Motor neuron (in vitro differentiated cells): ENCODE results near the gene RPS6KA3. TPM values are rescaled to one million over a fixed set of nuclear protein-coding genes. Genes with fewer than 3 reads are reported as not detected.
"Not testable (repeated sequence)": the region's sequence is repeated elsewhere in the genome, so short reads cannot be mapped to it uniquely, and the experiment has no call there.

Experiments
- ATAC-seq, 8 experiments: fragments of 200-7000 bp; cut with Tn5 transposase; replicated peaks in 6 of 8; 2 replicates each; pipeline ENCODE4 v1.8.0; 2021; ENCODE audit warnings: mild to moderate bottlenecking in 8 of 8, moderate library complexity in 8 of 8
- H3K27ac ChIP-seq, 2 donors: fragments of 250-450 bp; sonication (Bioruptor Pico); 2 replicates each; pipeline ENCODE4 v1.9.0; 2021; ENCODE audit warnings: antibody characterized with exemption in 2 of 2, mild to moderate bottlenecking in 2 of 2, moderate library complexity in 1 of 2
- H3K4me1 ChIP-seq, 2 donors: fragments of 250-450 bp; sonication (Bioruptor Pico); replicated peaks in 1 of 2; 2 replicates each; pipeline ENCODE4 v1.6.1; 2021; ENCODE audit warnings: antibody characterized with exemption in 2 of 2, mild to moderate bottlenecking in 2 of 2, moderate library complexity in 1 of 2
- H3K4me3 ChIP-seq, 5 donors: fragments of 250-450 bp; sonication (Bioruptor Pico); 2 replicates each; pipeline ENCODE4 v1.9.0; 2021; ENCODE audit warnings: antibody characterized with exemption in 5 of 5, mild to moderate bottlenecking in 5 of 5, moderate library complexity in 4 of 5
- WGBS, 10 experiments: fragments of 450-650 bp; shearing (Covaris generic); methylation state at CpG; one replicate each; pipeline ENCODE4 v1.0.0; 2022; 5-methylcytosine and 5-hydroxymethylcytosine counted together
- in situ Hi-C, 9 experiments: fragments of 400-800 bp; cut with MboI; loops; one replicate each; pipeline ENCODE4 v1.15.0; 2021; ENCODE audit warnings: low sequenced_read_pairs in 9 of 9, low pct_unique_long_range_greater_than_20kb in 2 of 9; ENCODE audit not compliant: unreplicated experiment in 9 of 9
- total RNA-seq, 8 experiments: library from RNA; unstranded; fragments of 300-600 nt; gene quantifications; 2 replicates each; pipeline versions ENCODE4 v1.2.3 to v1.2.4, GENCODE V29; 2022

RPS6KA3 gene
- total RNA-seq, 8 experiments from 2014 or later = 9.1 to 38.7 (median 18.2) TPM

DNA sequence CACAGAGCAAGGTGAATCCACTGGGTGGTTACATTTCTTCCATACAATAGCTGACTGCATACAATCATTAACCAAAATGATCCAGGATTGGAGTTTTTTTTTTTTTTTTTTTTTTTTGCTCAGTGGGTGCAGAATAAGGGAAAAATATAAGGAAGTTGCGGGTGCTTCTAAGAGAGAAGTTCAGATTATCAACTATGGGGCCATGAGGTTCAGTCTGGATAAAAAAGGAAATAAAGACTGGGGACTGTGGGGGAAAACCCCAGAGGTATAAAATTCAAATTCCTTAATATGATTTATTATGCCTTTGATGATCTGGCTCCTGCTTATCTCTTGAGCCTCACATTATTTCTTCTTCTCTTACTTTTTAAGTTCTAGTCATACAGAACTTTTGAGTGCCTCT is 119.1 kb downstream of the RPS6KA3 start:
- in situ Hi-C loops = no loop called here
- WGBS, 10 experiments = 75 to 100% (median 100%) methylated on average over 1 of the region's 1 CpG; no CpG with 5 or more reads in 7 of the 10 experiments
- Histone ChIP-seq H3K4me3 (no peak overlapping the region), H3K27ac (no peak overlapping the region), H3K4me1 (peaks cover 0 to 2% of the 10 kb centered on the region in 2 donors)
- ATAC-seq = no peak

DNA sequence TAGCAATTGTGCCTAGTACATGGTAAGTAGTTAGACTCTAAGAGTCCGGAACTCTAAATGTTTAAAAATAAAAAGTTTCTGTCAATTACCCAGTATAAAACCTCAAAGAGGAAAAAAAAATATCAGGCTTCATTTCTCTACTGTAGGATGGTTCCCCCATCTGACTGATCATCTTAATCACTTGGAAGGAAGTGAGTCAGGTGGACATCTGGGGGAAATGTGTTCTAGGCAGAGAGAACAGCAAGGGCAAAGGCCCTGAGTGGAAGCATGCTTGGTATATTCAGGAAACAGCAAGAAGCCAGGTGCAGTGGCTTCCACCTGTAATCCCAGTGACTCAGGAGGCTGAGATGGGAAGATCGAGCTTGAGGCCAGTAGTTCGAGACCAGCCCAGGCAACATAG is 122.2 kb downstream of the RPS6KA3 start:
- in situ Hi-C loops = no loop called here
- 80 to 100% (median 87%) methylated on average over 1 to 2 of the region's 3 CpGs; no CpG with 5 or more reads in 6 of the 10 experiments for WGBS, 10 experiments

DNA sequence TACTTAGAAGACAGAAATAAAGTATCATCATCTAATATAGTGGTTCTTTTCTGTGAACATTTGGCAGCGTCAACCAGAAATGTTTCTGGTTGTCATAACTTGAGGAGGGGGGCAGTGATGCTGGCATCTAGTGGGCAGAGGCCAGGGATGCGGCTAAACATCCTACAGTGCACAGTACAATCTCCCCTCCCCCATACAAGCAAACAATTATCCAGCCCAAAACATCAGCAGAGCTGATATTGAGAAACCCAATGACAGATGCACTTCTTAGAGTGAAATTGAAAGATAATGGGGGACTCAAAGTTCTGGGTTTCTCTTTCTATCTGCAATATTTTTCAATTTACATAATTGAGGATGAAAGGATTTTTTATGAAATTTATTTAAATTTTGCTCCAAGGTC is 123.1 kb downstream of the RPS6KA3 start:
- Histone ChIP-seq H3K27ac (no peak overlapping the region), H3K4me1 (peaks cover 5 to 6% of the 10 kb centered on the region in 2 donors), H3K4me3 (no peak overlapping the region)
- ATAC-seq = no peak
- in situ Hi-C loops = no loop called here
- 68 to 100% methylated on average over 1 to 2 of the region's 2 CpGs; no CpG with 5 or more reads in 8 of the 10 experiments for WGBS, 10 experiments

More for the DNA sequence above, 122.2 kb downstream of the RPS6KA3 start:
- ATAC-seq = no peak
- Histone ChIP-seq H3K4me3 (no peak overlapping the region), H3K27ac (no peak overlapping the region), H3K4me1 (peaks cover 4 to 5% of the 10 kb centered on the region in 2 donors)

DNA sequence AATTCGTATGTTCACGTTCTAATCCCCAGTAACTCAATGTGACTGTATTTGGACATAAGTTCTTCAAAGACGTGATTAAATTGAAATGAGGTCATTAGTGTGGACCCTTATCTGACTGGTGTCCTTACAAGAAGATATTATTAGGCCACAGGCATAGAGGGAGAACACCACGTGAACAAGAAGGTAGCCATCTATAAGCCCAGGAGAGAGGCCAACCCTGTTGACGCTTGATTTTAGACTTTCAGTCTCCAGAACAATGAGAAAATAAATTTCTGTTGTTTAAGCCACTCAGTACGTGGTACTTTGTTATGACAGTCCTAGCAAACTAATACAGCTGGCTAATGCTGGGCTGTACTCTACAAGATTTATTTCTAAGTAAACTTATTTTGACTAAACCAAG is 123.6 kb downstream of the RPS6KA3 start:
- no peak for ATAC-seq
- in situ Hi-C loops = no loop called here
- Histone ChIP-seq H3K4me3 (no peak overlapping the region), H3K4me1 (peaks cover 5 to 6% of the 10 kb centered on the region in 2 donors), H3K27ac (no peak overlapping the region)
- 34 to 100% (median 76%) methylated on average over 1 to 6 of the region's 6 CpGs; no CpG with 5 or more reads in 6 of the 10 experiments for WGBS, 10 experiments

DNA sequence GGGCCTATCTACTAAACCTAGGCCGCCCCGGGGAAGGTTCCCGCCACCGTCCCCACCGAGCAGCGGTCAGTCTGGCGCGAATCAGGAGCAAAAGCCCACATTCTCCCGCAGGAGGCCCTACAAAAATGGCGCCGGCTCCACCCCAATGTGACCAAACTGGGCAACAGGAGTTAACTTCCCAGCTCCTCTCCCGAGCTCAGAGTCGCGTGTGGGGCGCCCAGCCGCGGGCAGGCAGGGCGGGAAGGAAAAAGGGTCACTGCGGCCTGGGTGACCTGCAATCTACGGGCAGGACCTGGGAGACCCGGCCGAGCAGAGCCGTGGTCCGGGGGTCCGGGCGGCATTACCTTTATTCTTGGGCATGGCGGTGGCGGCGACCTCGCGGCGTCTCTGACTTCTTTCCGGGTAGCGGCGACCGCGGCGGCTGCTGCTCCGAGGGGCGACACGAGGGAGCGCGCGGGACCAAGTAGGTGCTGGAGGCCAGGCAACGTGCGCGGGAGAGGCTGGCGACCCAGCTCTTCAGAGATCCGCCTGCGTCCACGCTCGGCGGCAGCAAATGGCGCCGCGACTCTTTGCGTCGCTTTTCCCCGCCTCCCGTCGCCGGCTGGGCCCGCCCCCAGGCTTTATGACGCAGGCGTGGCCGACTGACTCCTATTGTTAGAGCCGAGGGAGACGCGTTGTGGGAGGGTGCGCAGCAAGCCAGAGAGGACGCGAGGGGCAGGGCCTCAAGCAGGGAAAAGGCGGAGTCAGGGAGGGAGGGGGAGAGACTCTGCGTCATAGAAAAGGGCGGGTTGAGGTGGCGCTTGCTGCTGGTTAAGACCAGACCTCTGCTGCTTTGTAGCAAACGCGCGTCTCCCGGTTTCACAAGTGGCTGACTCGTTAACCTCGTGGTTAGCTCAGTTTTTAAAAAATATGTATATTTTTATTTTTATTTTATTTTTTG is 125.2 kb downstream of the RPS6KA3 start, which contains the start of gene EIF1AX:
Gene EIF1AX, minus strand, starts transcription at position 558 of the 940 bp plus-strand sequence. Its CDS starts 198 bp downstream, at position 360.
- H3K4me3 ChIP-seq = peak within 1 kb of the TSS; percentile 64 to 97 (median 92)
- peaks cover 5 to 6% of the 10 kb centered on the region in 2 donors for H3K4me1 ChIP-seq
- peak within 1 kb of the TSS; percentile 82 to 89 for H3K27ac ChIP-seq
- in situ Hi-C loops = no loop called here
- ATAC-seq = peak; percentile 94 to 99 (median 98)
- WGBS, 10 experiments = 10% methylated on average over 2 of the region's 82 CpGs; no CpG with 5 or more reads in 9 of the 10 experiments

DNA sequence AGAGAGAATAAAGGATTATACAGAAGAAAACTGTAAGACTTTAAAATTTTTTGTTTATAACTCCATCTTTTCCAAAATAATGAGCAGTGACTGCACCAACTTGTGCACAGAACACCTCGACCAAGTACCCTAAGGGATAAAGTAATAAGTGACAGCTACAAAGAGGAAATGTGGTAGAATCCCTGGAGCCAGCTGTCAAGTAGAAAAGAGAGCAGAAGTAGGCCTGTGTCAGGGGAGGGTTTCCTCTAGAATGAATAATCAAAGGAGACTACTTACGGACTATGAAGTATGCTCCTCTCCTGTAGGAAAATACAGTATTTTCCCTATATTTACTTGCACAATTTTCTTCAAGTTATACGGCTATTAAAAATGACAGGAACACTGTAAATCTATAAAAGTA is 126.3 kb downstream of the RPS6KA3 start:
- 0 to 22% (median 0%) methylated on average over 1 to 3 of the region's 3 CpGs; no CpG with 5 or more reads in 4 of the 10 experiments for WGBS, 10 experiments
- ATAC-seq = no peak
- no peak overlapping the region for H3K27ac ChIP-seq
- peak overlapping the region; percentile 64 to 97 (median 92) for H3K4me3 ChIP-seq
- in situ Hi-C loops = no loop called here
- peaks cover 5 to 6% of the 10 kb centered on the region in 2 donors for H3K4me1 ChIP-seq

DNA sequence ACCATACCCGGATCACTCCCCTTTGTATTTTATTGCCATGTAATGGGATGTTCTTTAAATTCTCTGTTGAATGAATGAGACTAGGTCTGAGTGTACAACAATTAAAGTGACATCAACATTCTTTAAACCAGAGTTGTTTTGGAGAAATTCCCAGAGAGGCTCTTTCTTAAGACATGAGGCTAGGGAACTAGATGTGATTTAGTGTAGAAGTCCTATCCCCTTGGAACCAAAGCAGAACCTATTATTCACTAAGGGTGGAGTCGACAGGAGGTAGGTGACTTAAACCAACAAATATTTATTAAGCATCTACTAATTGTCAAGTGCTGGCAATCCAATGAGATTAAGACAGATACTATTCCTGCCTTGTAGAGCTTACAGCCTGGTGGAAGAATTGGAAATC is 126.7 kb downstream of the RPS6KA3 start:
- Histone ChIP-seq H3K4me3 (peak overlapping the region; percentile 64 to 97 (median 92)), H3K27ac (no peak overlapping the region), H3K4me1 (peaks cover 5 to 6% of the 10 kb centered on the region in 2 donors)
- ATAC-seq = no peak
- 15 to 65% (median 35%) methylated on average over 2 of the region's 2 CpGs; no CpG with 5 or more reads in 7 of the 10 experiments for WGBS, 10 experiments
- in situ Hi-C loops = no loop called here

DNA sequence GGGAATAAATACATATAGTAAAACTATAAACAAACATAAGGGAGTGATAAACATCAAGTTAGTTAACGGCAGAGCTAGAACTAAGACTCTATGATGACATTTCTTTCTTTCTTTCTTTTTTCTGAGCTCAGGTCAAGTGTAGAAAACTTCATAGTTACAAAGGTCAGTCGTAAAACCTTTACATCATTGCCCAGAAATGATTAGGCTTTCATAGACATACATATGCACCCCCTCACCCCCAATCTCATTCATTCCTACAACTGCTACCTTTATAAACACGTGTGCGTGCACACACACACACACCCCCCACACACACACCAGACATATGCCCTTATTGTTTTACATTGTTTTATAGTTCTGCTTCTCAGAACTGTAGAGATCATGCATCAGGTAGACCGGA is 130.8 kb downstream of the RPS6KA3 start:
- in situ Hi-C loops = no loop called here
- no peak overlapping the region for H3K4me3 ChIP-seq
- H3K4me1 ChIP-seq = peaks cover 3 to 6% of the 10 kb centered on the region in 2 donors
- no peak for ATAC-seq
- H3K27ac ChIP-seq = no peak overlapping the region
- WGBS, 10 experiments = 40 to 100% (median 100%) methylated on average over 1 to 5 of the region's 5 CpGs; no CpG with 5 or more reads in 3 of the 10 experiments

DNA sequence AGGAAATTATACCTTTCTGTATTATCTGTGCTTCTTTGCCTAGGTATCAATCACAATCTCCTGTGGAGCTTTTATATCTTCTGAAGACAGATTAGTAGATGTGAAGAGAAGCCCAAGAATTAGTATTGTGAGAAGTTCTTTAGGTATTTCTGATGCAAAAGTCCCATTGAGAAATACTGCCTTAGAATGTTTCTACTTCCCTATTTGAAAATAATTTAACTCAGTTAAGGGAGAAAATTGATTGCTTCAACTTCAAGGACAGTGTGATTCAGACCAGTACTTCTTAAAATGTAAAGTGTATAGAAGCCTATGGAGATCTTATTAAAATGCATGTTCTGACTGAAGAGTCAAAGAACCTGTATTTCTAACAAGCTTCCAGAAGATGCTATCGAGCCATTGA is 134.0 kb downstream of the RPS6KA3 start:
- in situ Hi-C loops = no loop called here
- H3K4me3 ChIP-seq = no peak overlapping the region
- no peak for ATAC-seq
- H3K4me1 ChIP-seq = no peaks in the 10 kb centered on the region
- H3K27ac ChIP-seq = no peak overlapping the region
- 50 to 100% (median 83%) methylated on average over 1 of the region's 1 CpG; no CpG with 5 or more reads in 5 of the 10 experiments for WGBS, 10 experiments

DNA sequence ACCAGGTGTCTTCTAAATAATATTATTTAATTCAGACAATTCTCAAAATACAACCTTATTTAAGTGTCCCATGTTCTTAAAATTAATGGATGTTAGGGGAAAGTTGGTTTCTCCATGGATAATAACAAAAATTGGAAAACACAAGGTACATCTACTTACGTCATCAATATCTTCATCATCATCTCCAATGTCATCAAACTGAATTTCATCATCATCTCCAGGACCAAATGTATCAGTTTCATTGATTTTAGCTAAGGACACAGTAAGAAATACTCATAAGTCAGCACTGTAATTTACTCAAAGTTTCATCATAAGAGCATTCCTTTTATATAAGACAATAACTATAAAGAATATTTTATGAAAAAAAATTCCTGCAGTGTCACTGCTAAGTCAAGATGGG is 136.4 kb downstream of the RPS6KA3 start:
- in situ Hi-C loops = no loop called here
- no peak overlapping the region for H3K4me3 ChIP-seq
- 100% methylated on average over 1 of the region's 1 CpG; no CpG with 5 or more reads in 6 of the 10 experiments for WGBS, 10 experiments
- H3K27ac ChIP-seq = no peak overlapping the region
- ATAC-seq = no peak
- no peaks in the 10 kb centered on the region for H3K4me1 ChIP-seq

DNA sequence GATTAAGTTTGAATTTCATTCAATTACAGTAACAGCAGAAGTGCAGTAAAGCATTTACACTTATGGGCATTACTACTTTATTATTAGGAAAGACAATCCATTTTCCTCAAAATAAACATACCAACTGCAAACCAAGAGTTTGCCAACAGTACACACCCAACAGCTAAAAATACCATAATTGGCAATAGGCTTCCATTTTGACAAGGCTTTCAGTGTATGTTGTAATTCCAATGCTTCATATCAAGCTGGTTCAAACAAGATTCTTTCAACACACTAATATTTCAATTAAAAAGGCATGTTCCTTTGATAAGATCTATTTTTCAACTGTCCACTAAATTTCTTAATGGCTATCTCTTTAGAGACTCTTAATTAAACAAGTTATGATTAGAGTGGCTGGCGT is 137.2 kb downstream of the RPS6KA3 start:
- in situ Hi-C loops = no loop called here
- WGBS, 10 experiments = 80 to 100% (median 100%) methylated on average over 1 of the region's 1 CpG; no CpG with 5 or more reads in 6 of the 10 experiments
- no peak for ATAC-seq
- H3K27ac ChIP-seq = no peak overlapping the region
- no peak overlapping the region for H3K4me3 ChIP-seq
- no peaks in the 10 kb centered on the region for H3K4me1 ChIP-seq

DNA sequence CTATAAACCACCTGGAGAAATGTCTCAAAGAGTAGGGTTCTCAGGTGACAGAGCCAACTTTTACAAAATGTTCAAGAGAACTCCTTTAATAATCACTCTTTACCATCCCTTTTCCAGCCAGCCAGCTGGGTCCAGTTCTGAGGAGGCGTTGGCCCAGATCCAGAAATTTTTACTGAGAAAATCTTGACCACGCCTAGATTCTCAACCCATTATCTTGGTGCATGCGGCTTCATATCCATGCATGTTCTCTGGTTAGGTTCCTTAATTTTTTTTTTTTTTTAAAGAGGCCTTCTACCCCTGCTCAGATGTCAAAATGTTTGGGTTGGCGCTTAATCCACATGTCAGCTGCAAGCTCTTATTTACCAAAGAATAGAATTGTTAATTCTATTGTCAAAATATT is 138.0 kb downstream of the RPS6KA3 start:
- Histone ChIP-seq H3K27ac (no peak overlapping the region), H3K4me1 (no peaks in the 10 kb centered on the region), H3K4me3 (no peak overlapping the region)
- WGBS, 10 experiments = 20 to 100% (median 67%) methylated on average over 1 to 4 of the region's 4 CpGs; no CpG with 5 or more reads in 1 of the 10 experiments
- in situ Hi-C loops = no loop called here
- peak in 3 of 8 experiments; percentile 36 to 60 (median 58) for ATAC-seq

DNA sequence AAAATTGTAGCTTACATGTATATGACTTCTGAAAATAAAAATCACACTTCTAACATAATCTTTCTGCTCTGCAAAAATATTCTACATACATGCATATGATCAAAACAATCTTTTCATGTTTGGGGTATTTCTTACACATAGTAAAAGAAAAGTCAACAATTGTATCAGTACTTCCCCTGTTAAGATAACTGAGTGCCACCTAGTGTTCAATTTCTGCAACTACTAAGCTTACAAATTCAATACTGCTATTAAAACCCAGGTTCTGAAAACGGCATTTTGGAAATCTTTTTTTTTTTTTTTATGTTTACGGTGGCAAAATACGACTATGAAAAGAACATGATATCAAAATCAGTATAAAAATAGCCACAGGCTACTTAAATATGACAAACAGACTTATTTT is 139.3 kb downstream of the RPS6KA3 start:
- in situ Hi-C loops, H3K4me1 ChIP-seq, H3K4me3 ChIP-seq, H3K27ac ChIP-seq: not testable (repeated sequence)
- no CpG with 5 or more reads among the region's 3 CpGs for WGBS, 10 experiments
- ATAC-seq = peak in 4 of 8 experiments; percentile 31 to 61 (median 52)
